Naive thymus-derived CD8-positive, alpha-beta T cell (primary cell): ENCODE measurements around the gene EIF5AL1. TPM values are rescaled to one million over a fixed set of nuclear protein-coding genes. Genes with fewer than 3 reads are reported as not detected.

Source experiments
- ATAC-seq, 2 donors: fragments of 150-1000 bp; cut with Tn5 transposase in 1 of 2; sonication (Bioruptor Pico), chemical (Tn5 transposase) in 1 of 2; 1 replicate in 1 of 2; 2 replicates in 1 of 2; pipeline ENCODE4 v1.10.0; 2021; ENCODE audit warnings: mild to moderate bottlenecking in 2 of 2, moderate library complexity in 2 of 2
- POLR2A ChIA-PET: fragments of 350-600 bp; sonication (Branson Sonifier 250); formaldehyde crosslinking; loops from one replicate; lab custom pipeline; 2021; ENCODE audit warnings: antibody characterized with exemption; lab: Charles Lee
- DNase-seq, 10 donors: peaks; one replicate each; pipeline versions ENCODE4 v3.0.0 to v3.0.0-alpha.2; 2020 to 2022
- H3K27ac Mint-ChIP-seq, 10 donors: one replicate each; pipeline ENCODE4 v1.8.0; 2020 to 2022; ENCODE audit warnings: mild to moderate bottlenecking in 10 of 10, mixed read lengths in 10 of 10, moderate library complexity in 4 of 10, inconsistent platforms in 1 of 10
- H3K27me3 Mint-ChIP-seq, 5 donors: one replicate each; pipeline ENCODE4 v1.8.0; 2021 to 2022; ENCODE audit warnings: mixed read lengths in 5 of 5
- H3K36me3 Mint-ChIP-seq, 3 donors: one replicate each; pipeline ENCODE4 v1.8.0; 2020 to 2022; ENCODE audit warnings: mixed read lengths in 3 of 3, mild to moderate bottlenecking in 2 of 3, inconsistent platforms in 1 of 3
- H3K4me1 Mint-ChIP-seq, 4 donors: one replicate each; pipeline ENCODE4 v1.8.0; 2021 to 2022; ENCODE audit warnings: mixed read lengths in 4 of 4
- H3K4me3 Mint-ChIP-seq, 10 donors: one replicate each; pipeline ENCODE4 v1.8.0; 2020 to 2022; ENCODE audit warnings: mild to moderate bottlenecking in 10 of 10, mixed read lengths in 10 of 10, moderate library complexity in 6 of 10, inconsistent platforms in 1 of 10
- H3K9me3 Mint-ChIP-seq, 9 donors: one replicate each; pipeline ENCODE4 v1.8.0; 2020 to 2022; ENCODE audit warnings: mixed read lengths in 9 of 9, mild to moderate bottlenecking in 3 of 9, inconsistent platforms in 1 of 9, moderate library complexity in 1 of 9
- polyA plus RNA-seq, 3 donors: library from polyadenylated mRNA; unstranded; fragments of 300-500 nt; fragmentation: Illumina TruSeq; gene quantifications; one replicate each; pipeline ENCODE4 v1.2.3, GENCODE V29; 2021
- total RNA-seq, 8 experiments: library from RNA in 2 of 8; stranded (reverse) in 2 of 8; gene quantifications; one replicate each; pipeline ENCODE4 v1.2.3 and lab custom pipeline; 2021 to 2026

The EIF5AL1 gene
- total and polyA plus RNA-seq, 5 experiments from 2014 or later: 0.08 to 0.65 (median 0.52) TPM

DNA sequence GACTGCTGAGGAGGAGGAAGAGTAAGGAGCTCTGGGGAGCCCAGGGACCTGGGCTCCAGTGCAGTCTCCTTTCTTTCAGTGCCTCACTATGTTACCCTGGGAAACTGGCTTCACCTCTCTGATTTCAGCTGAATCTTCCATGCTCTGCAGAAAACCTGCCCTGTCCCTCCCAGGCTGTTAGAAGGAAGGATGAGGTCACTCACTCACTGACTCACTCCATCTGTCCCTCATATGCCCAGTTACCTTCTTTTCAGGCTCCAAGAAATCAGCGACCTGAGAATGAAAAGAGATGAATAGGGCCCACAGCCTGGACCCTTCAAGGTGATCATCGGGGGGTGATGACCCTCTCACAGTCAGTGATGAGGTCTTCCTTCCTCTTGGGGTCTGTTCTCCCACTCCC is 47.4 kb downstream of the EIF5AL1 start:
- no peaks in the 10 kb centered on the region for H3K36me3 Mint-ChIP-seq
- H3K9me3 Mint-ChIP-seq: no peaks in the 10 kb centered on the region
- no peak overlapping the region for H3K27ac Mint-ChIP-seq
- POLR2A ChIA-PET: no interaction called here
- no peak overlapping the region for H3K4me3 Mint-ChIP-seq
- DNase-seq (no peak), ATAC-seq (no peak)
- peaks cover 2 to 10% (median 4%) of the 10 kb centered on the region in 4 donors for H3K4me1 Mint-ChIP-seq
- peaks cover 10 to 18% (median 14%) of the 10 kb centered on the region in 5 donors for H3K27me3 Mint-ChIP-seq

DNA sequence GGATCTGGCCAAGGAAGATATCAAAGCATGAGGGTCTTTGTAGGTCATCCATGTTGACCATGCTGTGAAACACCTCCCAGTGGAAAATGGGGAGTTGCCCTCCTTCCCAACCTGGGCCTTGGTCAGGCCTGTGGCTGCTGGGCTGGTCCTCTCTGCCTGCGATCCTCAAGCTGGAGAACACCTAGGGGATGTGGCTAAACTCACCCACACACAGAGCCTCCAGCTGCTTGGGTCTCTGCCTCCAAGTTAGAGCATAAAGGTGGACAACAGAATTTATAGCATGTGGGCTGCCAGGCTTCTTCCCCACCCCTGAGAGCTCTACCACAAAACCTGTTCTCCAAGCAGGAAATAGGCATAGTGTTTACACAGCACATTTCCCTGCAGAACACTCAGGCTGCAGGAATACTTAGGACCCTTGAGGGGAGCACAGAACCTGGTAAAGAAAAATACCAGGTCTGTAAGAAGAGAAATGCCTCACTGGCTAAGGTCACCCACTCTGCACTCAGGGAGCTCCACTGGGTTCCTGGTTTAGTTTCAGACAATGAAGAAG is 47.9 kb downstream of the EIF5AL1 start, which contains the start of gene SFTPA2:
SFTPA2 (minus strand) TSS at position 248 of the 550 bp plus-strand sequence. CDS start 924 bp downstream, outside the sequence.
- H3K27me3 Mint-ChIP-seq: peaks cover 10 to 18% (median 14%) of the 10 kb centered on the region in 5 donors
- peaks cover 2 to 10% (median 4%) of the 10 kb centered on the region in 4 donors for H3K4me1 Mint-ChIP-seq
- DNase-seq (no peak), ATAC-seq (no peak)
- no peaks in the 10 kb centered on the region for H3K36me3 Mint-ChIP-seq
- no peaks in the 10 kb centered on the region for H3K9me3 Mint-ChIP-seq
- POLR2A ChIA-PET: no interaction called here
- no peak within 1 kb of the TSS for H3K27ac Mint-ChIP-seq
- no peak within 1 kb of the TSS for H3K4me3 Mint-ChIP-seq

DNA sequence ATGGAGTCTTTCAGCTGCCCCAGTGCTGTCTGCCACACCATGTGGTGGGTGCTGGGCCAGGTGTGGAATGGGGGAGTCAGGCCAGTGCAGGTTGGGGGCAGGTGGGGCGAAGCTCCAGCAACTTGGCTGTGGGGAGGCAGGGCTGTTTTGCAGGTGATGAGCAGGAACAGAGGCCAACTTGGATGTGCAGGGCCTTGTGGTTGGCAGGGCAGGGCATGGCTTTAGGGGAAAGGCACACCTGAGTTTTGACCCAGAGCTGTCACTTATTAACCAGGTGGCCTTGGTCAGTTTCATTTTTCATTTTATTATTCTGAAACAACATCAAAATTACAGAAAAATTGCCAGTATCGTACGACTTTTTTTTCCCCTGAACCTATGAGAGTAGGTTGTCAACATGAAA is 48.9 kb downstream of the EIF5AL1 start:
- Mint-ChIP-seq H3K36me3 (no peaks in the 10 kb centered on the region), H3K4me1 (peaks cover 2 to 10% (median 4%) of the 10 kb centered on the region in 4 donors), H3K9me3 (no peaks in the 10 kb centered on the region), H3K27me3 (peaks cover 10 to 18% (median 17%) of the 10 kb centered on the region in 5 donors), H3K4me3 (no peak overlapping the region), H3K27ac (no peak overlapping the region)
- no peak for ATAC-seq
- POLR2A ChIA-PET: no interaction called here
- no peak for DNase-seq

DNA sequence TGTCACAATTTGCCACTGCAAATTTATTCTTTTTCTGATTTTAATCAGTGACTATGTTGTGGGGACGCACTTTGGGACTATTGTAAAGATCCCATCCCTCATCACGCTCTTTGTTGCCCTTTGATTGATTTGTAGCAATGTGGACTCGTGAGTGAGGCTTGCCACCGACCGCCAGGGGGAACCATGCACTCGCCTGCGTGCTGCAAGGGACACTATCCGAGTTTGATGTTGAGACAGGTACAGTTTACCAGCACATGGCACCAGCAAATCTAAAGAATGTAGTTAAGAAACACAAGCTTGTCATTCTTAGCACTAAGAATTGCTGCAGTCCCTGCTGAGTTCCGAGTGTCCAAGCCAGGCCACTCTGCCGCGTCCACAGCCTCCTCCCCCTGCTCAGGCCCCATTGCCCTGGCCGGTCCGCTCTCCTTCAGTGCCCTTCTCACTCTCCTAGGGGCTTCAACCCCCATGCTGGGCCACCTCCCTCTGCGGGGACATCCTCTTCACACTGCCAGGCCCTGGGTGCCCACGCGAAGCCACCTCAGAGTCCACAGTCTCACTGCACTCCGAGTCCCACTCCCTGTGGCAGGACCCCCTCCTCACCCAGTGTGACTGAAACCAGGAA is 49.9 kb downstream of the EIF5AL1 start:
- H3K27ac Mint-ChIP-seq: peak overlapping the region in 1 of 10 donors; percentile 41
- POLR2A ChIA-PET: no interaction called here

DNA sequence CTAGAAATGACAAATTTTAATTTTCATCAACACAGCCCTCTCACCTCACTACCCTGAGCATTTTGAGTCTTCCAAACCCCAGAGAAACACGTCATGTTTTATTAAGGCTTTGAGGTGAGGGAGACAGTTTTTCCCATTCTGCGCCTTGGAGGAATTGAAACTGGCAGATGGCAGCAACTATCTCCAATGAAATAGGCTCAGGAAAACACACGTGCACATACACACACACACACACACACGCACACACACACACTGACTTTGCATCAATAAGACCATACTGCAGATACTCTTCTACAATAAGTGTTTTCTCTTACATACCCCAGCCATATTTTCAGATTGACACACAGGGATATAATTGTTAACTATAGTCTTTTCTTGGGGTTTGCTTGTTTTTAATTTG is 51.1 kb downstream of the EIF5AL1 start:
- POLR2A ChIA-PET: no interaction called here
- Mint-ChIP-seq H3K4me3 (no peak overlapping the region), H3K9me3 (no peaks in the 10 kb centered on the region), H3K27me3 (peaks cover 20 to 37% (median 26%) of the 10 kb centered on the region in 5 donors), H3K36me3 (no peaks in the 10 kb centered on the region), H3K4me1 (peaks cover 2 to 10% (median 4%) of the 10 kb centered on the region in 4 donors), H3K27ac (no peak overlapping the region)
- DNase-seq: no peak
- no peak for ATAC-seq

More for the DNA sequence above, 49.9 kb downstream of the EIF5AL1 start:
- peaks cover 18 to 25% (median 20%) of the 10 kb centered on the region in 5 donors for H3K27me3 Mint-ChIP-seq
- H3K9me3 Mint-ChIP-seq: no peaks in the 10 kb centered on the region
- peak; percentile 12 to 69 (median 48) for DNase-seq
- H3K36me3 Mint-ChIP-seq: no peaks in the 10 kb centered on the region
- H3K4me3 Mint-ChIP-seq: peak overlapping the region in 4 of 10 donors; percentile 13 to 72 (median 32)
- H3K4me1 Mint-ChIP-seq: peaks cover 2 to 10% (median 4%) of the 10 kb centered on the region in 4 donors
- ATAC-seq: peak; percentile 74 to 80

Other genes with a start within 250 kb of the EIF5AL1 start
- 10 to 100 TPM; 29.1 to 33.8 TPM for gene PPIF, start 165.1 kb upstream of the EIF5AL1 start, total RNA-seq
- 10 to 100 TPM in 1 of 3 donors, 1 to 10 TPM in 2; 7.9 to 10.9 (median 8.6) TPM for gene PPIF, start 165.1 kb upstream of the EIF5AL1 start, polyA plus RNA-seq
- 1 to 10 TPM; 1.1 to 1.7 TPM for gene ZCCHC24, start 66.9 kb upstream of the EIF5AL1 start, total RNA-seq
- under 1 TPM; 0.12 to 0.65 (median 0.24) TPM for gene ZCCHC24, start 66.9 kb upstream of the EIF5AL1 start, polyA plus RNA-seq
- not detected for gene SFTPA2, start 47.9 kb downstream of the EIF5AL1 start, total RNA-seq
- not detected for gene SFTPA2, start 47.9 kb downstream of the EIF5AL1 start, polyA plus RNA-seq
- not detected for gene SFTPA1, start 98.4 kb downstream of the EIF5AL1 start, total RNA-seq
- not detected for gene SFTPA1, start 98.4 kb downstream of the EIF5AL1 start, polyA plus RNA-seq
- gene NUTM2B, start 190.7 kb downstream of the EIF5AL1 start, total RNA-seq: 1 to 10 TPM; 2.6 TPM
- gene NUTM2B, start 190.7 kb downstream of the EIF5AL1 start, polyA plus RNA-seq: under 1 TPM in 1 of 3 donors, not detected in 2; 0.18 TPM